Hematopoietic multipotent progenitor cell treated with erythropoietin and hydrocortisone succinate and interleukin-3 and kit ligand, for 17 days (in vitro differentiated cells): ENCODE data around the gene C20orf204.

Experiments
- DNase-seq: peaks from one replicate; pipeline ENCODE4 v3.0.0-alpha.2; 2015; ENCODE audit warnings: low spot score

C20orf204 gene

DNA sequence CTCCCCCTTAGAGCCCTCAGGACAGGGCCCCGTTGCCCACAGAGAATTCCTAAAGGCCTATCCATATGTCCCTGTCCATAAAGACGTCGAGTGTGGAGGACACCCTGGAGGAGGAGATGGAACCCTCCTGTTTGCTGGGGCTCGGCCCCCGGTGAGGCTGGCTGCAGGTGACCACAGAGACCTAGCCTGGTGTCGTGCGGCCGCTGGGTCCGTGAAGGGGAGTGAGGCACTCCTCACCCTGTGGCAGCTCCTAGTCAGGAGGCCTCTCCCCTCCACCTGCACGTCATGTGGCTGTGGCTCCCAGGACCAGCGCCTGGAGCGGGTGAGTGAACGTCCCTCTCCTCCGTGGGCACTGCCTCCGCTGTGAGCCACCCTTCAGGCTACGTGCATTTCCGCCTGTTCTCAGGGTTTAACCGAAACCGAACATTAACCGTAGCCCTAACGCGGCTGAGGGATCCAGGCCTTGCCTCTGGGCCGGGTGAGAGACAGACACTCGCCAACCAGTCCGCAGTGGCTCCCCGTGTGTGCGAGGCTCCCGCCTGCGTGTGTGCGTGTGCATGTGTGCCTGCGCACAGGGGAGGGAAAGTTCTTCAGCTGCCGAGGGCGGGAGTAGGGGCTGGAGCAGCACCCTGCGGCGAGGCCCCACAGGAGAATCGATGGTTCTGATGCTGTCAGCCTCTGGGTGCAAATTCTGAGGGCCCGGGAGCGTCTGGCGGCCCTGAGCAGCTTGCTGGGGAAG, 21.1 kb downstream of the C20orf204 start:
- no peak for DNase-seq

DNA sequence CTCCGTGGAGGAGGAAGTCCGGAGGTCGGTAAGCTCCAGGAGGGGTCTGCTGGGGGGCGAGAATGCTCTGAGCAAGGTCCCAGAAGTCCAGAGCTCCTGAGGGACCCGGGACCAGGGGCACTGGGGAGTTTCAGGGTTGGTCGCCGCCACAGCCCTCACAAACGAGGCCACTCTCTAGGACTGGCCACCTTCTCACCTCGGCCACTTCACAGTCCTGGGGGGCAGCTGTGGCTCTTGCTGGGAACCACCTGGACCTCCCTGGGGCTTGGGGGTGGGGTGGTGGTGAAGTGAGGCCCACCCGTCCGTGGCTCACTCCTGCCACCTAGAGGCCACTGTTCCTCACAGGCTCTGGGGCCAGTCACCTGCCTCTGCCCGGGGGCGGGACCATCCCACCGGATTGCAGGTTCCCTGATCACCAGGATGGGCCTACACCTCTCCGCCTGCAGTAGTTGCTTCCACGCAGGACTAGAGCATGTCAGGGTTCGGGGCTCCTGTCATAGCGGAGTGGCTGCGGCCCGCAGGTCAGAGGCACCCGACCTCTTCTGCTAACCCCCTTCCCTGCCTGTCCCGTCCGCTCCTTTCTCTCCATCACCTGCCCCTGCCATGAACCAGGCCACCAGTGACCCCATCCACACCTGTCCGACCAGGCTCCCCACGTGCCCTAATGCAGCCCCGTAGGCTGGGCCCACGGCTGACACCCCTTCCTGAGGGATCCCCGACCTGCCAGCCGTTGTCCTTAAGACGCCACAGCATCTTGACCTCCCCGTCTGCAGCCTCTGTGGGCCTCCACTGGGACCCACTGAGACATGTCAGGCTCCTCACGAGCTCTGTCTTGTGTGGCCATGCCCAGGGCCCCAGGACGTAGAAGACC, 21.9 kb downstream of the C20orf204 start:
- DNase-seq, result peak; percentile 36

DNA sequence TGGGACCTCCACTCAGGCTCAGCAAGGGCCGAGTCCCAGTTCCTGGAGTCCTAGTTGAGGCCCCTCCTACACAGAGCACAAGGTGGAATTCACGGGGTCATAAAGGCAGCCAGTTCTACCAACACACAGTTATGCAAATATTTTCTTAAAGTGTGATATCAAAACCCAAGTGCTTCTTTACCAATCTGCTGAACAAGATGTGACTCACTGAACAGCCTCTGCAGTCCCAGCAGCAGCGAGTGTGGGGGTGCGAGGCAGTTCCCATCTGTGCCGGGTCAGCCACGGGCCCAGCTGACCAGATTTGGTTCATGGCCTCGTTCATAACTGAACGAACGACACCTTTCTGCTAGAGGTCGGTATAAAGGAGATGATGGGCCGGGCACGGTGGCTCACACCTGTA, 22.6 kb downstream of the C20orf204 start:
- DNase-seq, result no peak

DNA sequence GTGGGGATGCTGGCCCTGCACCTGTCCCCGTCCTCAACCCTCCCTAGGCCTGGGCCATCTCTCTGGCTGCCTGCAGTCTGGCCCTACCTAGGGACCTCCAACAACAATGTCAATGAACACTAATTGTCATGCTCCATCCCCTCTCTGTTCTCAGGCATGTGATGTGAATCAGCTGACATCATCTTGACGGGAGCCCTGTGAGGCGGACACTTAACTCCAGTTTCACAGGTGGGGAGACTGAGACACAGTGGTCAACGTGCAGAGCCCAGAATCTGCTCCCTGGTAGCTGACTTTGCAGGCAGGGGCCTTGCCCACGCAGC, 26.3 kb downstream of the C20orf204 start:
- DNase-seq, result no peak

DNA sequence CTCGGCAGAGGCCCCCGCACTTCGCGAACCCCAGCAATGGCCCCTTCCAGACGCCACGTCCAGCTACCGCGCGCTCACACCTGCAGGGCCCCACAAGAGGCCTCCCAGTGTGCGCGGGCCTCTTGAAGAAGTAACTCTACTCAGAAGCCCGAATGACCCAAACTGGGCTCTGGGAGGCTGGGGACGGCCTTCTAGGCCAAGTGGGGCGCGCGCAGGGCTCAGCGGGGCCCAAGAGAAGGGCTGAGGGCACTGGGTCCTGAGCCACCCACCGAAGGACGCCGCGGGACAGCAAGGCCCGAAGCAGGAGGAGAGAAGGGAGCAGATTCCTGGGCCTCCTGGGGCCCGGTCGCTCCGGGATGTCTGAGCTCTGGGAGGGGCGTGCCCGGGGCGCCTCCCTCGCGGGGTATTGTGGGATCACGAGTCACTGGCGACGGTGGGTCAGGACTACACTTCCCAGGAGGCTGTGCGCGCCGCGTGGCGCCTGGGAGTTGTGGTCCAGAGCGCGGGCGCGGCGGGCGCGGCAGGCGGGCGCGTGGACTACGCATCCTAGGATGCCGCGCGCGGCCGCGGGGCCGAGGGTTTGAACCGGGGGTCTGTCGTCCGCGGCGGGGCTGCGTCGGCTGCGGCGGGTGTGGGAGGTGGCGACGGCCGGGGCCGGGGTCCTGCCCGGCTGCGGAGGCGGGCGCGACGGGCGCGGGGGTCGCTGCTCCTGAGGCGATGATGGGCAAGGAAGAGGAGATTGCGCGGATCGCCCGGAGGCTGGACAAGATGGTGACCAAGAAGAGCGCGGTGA, 26.8 kb downstream of the C20orf204 start, which contains the start of gene TCEA2:
TSS of gene TCEA2 (plus strand) at position 603 of the 793 bp plus-strand sequence. CDS start at position 718, 115 bp downstream.
- peak; percentile 79 for DNase-seq

DNA sequence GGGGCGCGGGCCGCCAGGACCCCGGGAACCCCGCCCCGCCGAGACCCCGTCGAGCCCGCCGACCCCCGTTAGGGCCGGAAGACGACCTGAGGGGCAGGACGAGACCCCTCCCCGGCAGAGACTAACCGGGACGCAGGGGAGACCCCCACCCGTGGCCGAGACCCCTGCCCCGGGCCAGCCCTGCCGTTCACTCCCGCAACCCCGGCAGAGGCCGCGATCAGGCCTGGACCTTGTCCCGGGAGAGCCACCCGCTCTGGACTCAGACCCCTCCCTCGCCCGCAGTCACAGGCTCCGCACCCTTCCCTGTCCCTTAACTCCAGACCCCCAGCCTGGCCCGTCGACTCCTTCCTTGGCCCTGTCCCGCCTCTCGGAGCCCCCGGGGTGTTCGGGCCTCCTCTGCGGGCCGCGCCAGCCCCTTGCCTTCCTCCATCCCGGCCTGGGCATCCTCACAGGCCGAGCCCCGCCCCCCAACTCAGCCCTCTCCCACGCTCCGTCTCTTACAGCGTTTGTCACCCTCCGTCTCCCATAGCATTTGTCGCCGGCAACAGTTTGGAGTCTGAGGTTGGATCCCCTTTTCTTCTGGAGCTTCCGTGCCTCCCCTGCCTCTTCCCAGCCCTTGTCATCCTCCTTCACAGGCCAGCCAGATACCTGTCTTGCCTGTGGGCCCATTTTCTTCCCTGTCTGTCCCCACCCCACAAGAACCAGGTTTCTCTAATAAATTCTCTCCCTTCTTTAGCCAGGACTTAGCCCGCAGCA, 27.6 kb downstream of the C20orf204 start:
- DNase-seq, result no peak

DNA sequence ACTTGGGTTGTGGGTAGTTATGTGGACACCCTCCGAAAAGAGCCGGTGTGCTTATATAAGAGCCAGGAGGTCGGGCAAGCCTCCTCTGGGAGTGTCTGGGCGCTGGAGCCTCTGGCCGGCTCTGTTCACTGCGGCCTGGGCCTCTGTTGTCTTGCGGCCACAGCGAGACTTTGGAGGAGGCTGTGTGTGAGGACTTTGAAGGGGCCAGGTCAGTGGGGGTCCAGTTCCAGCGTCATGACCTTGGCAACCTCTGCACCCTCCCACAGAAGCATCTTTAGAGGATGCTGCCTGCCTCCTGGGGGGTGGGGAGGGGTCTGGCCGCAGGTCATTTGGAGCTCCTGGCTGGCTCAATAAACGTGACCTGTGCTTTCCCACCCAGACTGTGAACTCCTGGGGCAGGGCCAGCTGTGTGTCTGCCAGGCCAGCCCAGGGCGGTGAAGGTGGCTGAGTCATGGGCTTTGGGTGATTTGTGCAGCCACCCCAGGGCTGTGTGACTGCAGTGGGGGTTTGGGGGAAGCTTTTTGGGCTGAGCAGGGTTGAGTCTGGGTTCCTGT, 28.2 kb downstream of the C20orf204 start:
- no peak for DNase-seq

DNA sequence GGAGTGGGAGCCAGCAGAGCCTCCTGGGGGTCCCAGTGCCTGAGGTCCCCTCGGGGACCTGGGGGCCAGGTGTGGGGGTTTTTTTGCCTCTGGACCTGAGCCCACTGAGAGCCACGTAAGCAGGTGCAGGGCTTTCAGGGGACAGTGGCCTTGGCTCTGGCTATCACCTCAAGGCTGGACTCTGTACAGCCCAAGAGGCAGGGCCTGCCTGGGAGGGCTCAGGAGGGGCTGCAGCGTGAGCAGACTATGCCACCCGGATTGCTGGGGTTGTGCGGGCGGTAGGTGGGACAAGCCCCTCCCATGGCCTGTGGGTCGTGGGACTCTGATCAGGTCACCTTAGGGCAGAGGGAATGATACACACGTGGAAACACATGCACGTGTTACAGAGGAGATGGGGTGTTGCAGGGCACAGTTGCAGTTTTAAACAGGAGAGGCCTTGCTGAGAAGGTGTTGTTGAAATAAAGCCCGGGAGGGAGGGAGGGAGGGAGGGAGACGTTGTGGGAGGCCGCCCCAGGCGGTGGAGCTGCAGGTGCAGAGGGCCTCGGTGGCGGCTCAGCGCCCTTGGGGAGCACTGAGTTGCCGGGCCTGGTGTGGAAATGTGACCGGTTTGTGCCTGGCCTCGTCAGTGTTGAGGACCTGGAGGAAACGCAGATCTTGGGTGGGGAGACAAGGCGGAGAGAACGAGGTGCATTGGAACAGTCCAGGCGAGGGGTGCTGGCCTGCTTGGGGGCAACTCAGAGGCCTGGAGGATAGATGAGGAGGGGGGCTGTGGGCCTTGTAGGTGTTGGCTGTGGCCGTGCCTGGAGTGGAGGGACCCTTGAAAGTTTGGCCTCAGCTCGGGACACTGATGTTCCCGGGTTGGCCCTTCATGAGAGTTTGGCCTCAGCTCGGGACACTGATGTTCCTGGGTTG, 29.3 kb downstream of the C20orf204 start:
- DNase-seq, result no peak

DNA sequence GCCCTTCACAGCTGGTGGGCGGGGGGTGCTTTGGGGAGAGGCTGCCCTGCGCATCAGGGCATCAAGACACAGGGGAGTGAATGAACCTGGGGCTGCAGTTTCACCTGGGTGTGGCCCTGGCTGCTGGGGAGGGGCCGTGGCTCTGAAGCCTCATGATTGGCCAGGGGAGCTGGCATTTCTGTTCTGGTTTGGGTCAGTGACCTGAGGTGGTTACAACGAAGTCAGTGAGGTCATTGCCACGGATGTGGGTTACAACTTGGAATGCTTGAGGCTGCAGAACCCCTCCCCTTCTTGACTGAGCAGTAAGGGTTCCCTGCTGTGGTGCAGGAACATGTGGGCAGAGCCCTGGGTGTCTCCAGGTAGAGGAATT, 30.0 kb downstream of the C20orf204 start:
- DNase-seq, result no peak

DNA sequence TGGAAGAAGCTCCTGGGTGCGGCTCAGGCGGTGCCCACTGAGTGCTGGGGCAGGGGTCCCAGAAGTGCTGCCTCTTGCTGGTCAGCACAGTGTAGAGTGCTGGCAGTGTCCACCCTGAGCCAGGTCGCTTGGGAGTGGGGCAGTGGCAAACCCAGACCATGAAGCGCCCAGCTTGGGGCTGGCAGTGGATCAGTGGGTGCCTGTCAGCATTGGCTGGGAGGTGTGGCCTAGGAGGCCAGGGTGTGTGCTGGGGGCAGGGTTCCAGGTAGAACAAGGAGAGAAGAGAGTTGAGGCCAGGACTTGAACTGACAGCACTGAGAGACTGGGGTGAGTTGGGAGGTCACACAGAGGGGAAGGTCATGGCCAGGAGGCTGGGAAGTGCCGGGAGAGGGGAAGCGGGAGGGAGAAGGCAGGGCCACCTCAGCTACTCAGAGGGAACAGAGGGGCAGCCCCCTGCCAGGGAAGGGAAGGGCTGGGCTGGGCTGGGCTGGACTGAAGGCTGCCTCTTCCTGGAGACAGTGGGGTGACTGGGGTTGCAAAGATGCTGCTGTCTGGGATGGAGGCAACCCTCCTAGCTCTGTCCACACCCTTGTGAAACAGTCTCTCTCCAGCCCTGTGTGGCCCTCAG, 31.1 kb downstream of the C20orf204 start:
- no peak for DNase-seq

DNA sequence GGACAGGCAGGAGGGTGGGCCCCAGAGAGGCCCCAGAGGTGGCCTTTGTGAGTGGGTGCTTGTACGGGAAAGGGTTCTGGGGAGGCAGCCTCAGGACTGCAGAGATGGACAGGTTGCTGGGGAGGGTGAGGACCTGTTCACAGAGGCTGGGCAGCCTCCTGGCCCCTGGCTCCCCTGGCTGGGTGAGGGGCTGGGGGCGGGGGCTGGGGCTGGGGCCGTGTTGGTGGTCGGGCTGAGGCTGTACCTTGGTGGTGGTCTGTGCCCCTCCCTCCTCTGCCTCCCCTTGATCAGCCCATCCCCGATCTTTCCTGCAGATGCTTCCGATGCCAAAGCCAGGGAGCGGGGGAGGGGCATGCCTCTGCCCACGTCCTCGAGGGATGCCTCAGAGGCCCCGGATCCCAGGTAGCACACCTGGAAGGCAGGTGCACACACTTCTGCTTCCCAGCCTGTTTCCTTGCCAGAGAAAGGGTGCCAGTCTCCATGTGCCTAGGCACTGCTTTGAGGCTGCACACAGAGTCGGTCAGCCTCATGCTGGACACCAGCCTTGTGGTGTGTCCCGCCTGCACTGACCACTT, 31.8 kb downstream of the C20orf204 start:
- no peak for DNase-seq

DNA sequence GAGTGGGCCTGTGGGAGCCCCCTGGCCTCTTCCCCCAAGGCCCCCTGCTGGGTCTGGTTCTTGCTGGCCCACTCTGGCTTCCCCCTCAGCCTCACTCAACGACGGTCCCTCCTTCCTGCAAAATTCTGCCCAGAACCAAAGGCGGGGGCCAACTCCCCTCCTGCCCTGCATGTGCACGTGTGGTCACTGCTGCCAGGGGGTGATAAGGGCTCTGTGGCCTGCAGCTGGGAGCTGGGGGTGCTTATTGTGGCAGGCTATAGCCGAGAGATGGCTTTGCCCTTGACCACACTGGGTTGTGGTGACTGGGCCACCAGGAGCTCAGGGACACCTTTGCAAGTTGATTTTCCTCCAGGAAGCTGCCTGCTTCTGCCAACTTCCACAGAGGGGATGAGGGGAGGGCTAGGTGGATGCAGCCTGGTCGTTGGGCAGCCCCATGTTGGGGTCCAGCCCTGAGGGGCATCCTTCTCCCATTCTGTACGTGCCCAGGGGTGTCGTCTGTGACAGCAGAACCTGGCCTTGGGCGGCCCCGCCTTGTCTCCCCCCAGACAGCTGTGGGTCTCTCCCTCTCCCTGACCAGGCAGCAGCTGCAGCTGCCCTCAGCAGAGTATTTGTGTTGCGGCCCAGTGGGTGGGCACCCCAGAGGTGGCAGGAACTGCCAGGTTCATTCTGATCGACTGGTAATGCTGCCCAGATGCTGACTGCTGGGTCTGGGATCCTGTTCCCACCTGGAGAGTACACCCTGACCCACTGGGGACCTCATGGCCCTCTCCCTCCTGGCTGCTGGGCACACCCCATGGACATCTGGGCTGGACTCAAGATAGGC, 32.6 kb downstream of the C20orf204 start:
- DNase-seq, result no peak

DNA sequence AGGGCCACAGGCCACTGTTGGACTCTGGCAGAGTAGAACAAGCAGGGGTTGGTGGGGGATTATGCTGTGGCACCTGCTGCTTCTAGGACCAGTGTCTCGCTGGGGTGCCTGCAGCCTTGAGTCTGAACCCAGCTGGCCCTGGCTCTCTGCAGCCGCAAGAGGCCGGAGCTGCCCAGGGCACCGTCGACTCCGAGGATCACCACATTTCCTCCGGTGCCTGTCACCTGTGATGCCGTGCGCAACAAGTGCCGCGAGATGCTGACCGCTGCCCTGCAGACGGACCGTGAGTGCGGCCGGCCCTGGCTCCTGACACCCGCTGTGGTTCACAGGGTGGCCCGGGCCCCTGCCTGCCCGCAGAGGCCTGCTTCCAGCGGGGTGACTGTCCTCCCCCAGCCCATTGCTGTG, 33.2 kb downstream of the C20orf204 start:
- DNase-seq, result no peak

DNA sequence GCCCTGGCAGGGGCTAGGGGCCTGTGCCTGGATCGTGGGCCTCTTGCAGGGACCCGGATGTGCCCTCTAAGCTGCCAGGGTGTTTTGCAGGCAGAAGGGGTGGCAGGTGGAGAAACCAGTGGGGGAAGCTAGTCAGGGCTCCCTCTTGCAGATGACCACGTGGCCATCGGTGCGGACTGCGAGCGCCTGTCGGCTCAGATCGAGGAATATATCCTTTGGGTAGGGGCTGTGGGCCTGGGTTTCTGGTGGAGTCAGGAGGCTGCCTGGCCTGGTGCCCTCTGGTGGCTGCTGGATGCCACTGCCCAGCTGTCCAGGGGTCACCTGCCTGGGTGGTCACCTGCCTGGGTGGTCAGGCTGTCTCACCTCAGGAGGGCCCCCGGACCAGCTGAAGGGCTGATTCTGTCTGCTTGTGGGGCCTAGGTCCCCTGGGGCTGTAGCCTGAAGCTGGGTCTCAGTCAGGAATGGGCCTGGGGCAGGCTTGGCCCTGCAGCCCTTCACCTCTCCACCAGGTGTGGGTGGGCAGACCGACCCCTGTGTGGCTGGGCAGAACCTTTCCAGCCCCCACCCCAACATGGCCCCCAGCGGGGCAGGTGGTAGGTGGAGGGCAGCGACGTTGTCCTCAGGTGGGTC, 33.7 kb downstream of the C20orf204 start:
- no peak for DNase-seq

DNA sequence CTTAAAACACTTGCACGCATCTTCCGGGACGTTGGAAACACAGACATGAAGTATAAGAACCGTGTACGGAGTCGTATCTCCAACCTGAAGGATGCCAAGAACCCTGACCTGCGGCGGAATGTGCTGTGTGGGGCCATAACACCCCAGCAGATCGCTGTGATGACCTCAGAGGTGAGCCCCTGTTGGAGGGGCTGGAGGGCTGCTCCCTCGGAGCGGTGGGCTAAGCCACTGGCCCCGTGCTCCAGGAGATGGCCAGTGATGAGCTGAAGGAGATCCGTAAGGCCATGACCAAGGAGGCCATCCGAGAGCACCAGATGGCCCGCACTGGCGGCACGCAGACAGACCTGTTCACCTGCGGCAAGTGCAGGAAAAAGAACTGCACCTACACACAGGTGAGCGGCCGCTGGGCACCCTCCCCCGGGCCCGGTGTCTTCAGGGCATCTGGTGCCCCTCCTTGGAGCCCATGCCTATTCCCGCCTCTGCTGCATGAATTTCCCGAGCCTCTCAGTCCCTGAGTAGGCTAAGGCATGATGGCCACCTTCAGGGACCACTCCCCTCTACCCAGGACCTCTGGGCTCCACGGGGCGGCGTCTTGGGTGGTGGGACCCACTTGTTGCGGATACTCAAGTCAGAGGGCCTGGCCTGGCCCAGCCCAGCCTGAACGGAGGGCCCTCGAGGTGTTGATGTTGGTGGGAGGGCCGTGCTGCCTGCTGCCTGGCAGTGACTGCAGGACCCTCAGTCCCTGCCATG, 34.4 kb downstream of the C20orf204 start:
- DNase-seq, result no peak

DNA sequence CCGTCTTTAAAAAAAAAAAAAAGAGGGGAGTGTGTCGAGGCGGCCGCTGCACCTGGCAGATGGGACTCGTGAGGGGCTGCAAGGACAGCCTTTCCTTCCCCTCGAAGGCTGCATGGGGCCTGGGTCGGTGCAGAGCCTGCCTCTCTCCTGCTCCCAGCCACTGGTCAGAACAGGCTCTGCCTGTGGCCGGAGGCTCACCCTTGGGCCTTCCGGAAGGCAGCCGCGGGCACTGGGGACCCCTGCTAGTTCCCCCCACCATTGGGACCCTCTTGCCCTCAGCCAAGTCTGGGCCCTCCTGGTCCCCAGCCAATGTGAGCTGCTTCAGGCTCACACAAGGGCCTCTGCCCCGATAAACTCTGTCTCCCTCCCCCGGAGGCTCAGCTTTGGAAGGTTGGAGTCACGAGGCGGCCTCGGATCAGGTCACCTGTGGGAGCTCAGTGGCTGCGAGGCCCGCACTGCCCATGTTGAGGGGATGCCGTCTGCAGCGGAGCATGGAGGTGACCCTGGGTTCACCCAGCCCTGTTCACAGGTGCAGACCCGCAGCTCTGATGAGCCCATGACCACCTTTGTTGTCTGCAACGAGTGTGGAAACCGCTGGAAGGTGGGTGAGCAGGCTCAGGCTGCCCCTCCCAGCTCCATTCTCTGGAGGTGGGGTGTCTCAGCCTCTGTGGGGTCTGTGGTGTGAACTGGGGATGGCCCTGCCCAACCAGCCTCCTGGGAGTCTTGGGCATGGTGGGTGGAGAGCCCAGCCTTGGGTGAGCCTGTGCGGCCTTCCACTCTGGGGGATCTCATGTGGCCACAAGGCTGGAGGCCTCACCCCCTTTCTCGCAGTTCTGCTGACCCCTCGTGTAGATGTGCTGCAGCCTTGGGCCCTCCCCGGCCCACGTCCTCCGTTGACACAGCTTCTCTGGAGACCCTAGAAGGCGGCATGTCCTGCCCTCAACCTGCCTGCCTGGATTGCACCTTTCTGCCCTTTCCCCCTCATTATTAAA, 35.7 kb downstream of the C20orf204 start:
- no peak for DNase-seq
